ENCODE measurements around the gene SPTAN1.

SPTAN1 gene

DNA sequence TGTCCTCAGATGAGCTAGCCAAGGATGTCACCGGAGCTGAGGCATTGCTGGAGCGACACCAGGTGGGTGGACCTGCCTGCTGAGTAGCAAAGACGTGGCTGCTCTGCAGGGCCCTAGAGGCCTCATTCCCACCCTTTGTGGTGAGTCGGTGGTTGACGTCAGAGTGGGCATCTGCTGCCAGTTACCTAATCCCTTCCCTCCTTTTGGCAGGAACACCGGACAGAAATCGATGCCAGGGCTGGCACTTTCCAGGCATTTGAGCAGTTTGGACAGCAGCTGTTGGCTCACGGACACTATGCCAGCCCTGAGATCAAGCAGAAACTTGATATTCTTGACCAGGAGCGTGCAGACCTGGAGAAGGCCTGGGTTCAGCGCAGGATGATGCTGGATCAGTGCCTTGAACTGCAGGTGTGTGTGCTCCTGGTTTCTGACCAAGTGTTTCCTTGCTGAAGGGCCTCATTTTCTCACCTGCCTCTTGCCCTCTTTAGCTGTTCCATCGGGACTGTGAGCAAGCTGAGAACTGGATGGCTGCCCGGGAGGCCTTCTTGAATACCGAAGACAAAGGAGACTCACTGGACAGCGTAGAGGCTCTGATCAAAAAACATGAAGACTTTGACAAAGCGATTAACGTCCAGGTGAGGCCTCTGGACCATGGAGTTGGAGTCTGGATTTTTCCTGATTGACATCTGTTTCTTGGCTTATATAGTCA is 55.4 kb downstream of the SPTAN1 start:
- no peak for DNase-seq

DNA sequence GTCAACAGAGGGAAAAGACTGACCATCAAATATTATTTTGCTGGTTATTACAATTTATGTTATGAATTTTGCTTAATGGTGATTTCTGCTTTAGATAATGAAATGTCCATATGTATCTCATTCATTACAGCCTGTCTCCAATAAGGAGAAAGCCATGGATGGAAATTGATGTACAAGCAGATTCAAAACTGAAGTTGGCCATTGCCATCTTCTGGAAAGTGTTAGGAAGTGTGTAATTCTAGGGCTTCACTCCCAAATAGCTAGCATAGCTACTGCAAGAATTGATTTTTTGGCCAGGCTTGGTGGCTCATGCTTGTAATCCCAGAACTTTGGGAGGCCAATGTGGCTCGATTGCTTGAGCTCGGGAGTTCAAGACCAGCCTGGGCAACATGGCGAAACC is 58.5 kb downstream of the SPTAN1 start:
- no peak for DNase-seq

DNA sequence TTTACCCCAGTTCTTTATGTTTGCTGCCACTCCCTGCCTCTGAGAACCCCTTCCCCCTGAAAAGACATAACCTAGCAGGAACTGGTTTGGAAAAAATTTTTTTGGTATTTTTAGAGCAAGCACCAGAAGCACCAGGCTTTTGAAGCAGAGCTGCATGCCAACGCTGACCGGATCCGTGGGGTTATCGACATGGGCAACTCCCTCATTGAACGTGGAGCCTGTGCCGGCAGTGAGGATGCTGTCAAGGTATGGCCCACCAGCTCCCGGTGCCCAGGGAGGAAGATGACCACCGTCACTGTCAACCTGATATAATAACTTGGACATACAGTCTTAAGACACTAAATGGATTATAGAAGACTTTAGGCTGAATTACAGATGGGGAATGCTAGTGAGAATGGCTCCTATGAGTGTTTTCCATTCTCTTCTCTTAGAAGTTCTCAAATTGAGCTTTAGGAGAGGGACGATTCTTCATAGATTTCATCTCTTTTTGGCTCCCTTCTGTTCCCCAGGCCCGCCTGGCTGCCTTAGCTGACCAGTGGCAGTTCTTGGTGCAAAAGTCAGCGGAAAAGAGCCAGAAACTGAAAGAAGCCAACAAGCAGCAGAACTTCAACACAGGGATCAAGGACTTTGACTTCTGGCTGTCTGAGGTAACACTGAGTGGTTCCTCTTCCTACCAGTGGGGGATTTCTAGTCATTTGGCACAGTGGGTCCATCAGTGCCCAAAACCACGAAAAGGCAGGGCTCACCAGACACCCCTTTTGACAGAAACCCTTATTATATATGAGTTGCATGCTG is 59.4 kb downstream of the SPTAN1 start:
- DNase-seq, result no peak

DNA sequence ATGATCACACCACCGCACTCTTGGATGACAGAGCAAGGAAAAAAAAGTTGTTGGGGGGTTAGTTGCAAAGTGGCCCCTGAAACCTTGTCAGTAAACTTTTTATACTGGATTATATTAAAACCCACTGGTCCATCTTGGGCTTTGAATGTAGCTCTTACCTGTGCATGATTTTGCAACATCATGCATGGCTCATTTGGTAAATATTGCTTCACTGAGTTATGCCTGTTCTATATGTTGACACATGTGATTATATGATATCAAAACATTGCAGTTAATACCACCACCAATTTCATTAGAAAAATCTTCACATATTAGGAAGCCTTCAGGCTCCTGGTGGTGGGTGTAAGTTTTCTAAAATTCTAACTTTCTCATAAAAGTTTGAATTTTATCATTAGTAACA is 62.3 kb downstream of the SPTAN1 start:
- DNase-seq, result no peak

DNA sequence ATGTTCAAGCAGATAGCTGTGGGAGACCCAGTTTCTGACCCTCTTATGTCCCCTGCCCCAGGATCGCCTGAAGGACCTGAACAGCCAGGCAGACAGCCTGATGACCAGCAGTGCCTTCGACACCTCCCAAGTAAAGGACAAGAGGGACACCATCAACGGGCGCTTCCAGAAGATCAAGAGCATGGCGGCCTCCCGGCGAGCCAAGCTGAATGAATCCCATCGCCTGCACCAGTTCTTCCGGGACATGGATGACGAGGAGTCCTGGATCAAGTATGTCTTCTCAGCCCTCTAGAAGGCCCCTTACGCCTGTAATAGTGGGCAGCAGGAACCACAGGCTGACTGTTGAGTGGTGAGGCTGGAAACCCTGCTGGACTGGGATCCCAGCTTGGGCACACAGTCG is 63.2 kb downstream of the SPTAN1 start:
- DNase-seq, result no peak

DNA sequence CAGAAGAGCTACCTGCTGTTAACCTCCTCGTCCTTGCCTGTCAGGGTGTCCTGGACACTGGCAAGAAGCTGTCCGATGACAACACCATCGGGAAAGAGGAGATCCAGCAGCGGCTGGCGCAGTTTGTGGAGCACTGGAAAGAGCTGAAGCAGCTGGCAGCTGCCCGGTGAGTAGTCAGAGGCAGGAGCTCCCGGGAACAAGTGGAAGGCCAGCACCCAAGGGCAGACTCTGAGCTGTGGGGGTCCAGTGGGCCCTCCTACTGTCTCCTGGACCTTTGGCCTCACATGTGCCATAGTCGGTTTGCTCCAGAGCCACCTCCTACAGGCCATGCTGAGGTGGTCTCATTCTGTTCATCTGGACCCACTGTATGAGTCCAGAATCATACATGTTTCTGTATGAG is 65.6 kb downstream of the SPTAN1 start:
- no peak for DNase-seq

DNA sequence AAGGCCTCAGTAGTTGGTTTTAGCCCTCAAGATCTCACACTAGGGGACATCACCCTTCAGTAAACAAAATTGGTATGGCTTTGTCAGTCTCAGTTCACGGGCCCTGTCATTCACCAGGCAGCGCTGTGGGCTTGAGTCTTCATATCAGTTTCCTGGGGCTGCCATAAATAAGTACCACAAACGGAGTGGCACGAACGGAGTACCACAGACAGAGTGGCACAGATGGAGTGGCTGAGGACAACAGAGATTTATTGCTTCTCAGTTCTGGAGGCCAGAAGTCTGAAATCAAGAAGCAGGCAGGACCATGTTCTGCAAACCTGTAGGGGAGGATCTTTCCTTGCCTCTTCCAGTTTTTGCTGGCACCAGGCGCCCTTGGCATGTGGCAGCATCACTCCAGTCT is 66.7 kb downstream of the SPTAN1 start:
- no peak for DNase-seq

DNA sequence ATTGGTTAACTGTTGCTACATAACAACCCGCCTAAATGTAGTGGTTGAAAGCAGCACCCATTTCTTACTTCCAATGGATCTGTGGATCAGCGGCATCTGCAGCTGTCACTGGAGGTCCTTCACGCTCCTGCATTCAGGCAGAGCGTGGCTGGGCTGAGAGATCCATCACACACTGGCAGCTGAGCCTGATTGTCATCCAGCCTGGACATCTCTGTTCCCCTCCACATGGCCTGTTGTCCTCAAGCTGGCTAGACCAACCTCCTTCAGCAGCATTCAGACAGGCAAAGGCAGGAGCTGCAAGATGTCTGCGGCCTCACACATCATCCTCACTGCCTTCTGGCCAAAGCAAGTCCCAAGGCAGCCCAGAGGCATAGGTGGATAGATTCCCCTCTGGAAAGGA is 67.4 kb downstream of the SPTAN1 start:
- no peak for DNase-seq

DNA sequence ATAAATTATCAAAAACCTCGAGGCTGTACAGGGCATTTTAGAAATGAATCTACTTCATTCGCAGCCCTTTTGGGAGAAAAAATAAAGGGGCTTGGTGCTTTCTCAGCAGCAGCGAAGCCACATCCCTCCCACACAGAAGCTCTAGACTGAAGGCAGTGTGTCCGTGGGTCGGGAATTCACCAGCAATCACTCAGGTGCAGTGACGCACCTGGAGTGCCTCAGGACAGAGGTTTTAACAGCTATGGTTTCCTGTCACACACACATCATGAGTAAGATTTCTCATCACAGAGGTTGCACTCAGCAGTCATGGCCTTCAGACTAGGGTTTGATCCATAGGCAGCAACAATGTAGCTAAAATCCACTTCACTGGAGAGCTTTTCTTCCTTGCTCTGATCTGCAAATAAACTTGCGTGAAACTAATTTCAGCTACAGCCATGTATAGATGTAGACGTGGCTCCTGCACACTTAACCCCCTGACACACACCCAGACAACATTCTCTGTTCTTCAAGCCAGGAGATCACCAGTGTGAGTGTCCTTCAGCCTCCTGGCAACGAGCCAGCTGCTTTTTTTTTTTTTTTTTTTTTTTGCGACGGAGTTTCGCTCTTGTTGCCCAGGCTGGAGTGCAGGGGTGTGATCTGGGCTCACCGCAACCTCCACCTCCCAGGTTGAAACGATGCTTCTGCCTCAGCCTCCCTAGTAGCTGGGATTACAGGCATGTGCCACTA is 69.5 kb downstream of the SPTAN1 start:
- no peak for DNase-seq

DNA sequence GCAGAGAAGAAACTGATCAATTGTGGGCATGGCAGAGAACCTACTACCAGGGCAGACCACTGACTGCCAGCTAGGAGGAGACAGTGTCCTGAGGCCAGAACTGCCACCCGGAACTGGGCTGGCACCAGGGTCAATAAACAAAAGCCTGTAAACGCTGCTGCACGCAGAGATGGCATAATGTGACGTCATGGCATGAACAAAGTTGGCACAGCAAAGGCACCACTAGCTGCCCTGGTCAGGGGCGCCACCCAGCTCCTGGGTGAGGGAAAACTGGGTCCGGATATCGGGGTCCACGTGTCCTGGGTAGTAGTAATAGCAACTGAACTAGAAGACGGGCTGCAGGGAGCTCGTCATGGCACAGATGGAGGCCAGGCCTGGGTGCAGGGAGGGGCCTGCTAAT is 72.2 kb downstream of the SPTAN1 start:
- DNase-seq, result no peak

DNA sequence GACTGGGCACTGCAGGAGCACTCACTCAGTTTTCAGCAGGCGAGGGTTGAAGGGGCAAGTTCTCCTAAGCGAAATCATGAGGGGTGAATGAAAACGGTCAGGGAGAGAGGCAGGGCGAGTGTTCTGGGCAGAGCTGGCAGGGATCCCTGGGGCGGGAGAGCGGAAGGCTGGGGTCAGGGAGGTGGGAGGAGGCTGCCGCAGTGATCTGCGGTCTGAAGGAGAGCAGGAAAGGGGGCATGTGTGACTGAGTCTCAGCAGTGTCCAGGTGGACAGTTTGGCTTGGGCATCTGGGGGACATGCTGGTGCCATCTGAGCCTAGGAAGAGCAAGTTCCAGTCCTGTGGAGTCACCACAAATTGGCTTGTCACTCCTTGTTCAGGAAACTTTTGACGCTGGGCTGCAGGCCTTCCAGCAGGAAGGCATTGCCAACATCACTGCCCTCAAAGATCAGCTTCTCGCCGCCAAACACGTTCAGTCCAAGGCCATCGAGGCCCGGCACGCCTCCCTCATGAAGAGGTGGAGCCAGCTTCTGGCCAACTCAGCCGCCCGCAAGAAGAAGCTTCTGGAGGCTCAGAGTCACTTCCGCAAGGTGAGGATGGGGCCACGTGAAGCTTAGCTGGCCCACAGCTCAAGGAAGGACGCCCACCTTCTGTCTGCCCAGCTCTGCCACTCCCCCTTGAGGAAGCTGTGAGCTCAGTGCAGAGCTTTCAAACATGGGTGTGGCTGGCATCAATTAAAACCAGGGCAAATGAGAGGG is 73.2 kb downstream of the SPTAN1 start:
- DNase-seq, result no peak

DNA sequence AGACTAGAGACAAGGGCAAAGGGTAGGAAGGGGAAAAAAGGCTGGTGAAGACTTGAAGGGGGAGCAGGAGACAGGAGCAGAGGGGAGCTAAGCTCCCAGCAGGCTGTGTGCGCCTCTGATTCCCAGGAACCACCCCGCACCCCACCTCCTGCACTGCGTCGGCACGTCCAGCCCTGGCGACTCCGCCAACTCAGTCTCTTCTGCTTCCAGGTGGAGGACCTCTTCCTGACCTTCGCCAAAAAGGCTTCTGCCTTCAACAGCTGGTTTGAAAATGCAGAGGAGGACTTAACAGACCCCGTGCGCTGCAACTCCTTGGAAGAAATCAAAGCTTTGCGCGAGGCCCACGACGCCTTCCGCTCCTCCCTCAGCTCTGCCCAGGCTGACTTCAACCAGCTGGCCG is 73.8 kb downstream of the SPTAN1 start:
- DNase-seq, result no peak

DNA sequence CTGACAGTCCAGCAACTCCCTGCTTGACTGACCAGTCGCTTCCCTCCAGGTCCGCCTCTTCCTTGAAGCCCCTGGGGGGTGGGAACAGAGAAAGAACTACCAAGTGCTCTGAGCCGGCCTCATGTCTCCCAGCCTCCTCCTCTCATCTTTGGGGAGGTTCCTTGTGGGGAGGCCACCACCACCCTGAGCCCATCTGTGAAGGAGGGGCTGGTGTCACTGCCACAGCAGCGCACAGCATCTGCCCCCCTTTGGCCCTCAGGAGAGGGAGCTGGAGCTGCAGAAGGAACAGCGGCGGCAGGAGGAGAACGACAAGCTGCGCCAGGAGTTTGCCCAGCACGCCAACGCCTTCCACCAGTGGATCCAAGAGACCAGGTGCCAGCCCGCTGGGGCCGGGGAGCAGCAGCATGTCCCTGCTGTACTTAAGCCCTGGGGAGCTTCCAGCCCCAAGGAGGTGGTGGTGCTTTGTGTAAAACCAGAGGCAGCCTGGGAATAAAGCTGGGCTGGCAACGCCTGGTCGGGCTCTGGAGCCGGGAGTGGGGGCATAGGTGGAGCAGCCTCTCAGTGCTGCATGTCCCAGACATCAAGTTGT is 74.8 kb downstream of the SPTAN1 start:
- DNase-seq, result no peak

DNA sequence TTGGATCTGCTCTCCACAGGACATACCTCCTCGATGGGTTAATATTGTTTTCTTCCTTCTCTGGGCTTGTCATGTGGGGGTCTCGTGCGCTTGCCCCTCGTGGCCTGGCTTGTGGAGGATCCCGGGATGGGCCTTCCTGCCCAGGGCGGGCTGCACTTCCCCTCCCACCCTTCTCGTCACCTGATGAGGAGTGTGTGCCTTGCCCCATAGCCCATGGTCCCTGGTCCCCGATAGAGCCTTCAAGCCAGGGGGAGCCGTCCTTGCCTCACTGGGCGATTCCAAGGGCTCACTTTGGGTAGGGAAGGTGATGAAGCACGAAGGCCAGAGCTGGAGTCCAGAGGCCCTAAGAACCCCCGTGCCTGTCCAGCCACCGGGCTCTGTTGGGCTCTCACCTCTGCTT is 75.5 kb downstream of the SPTAN1 start:
- no peak for DNase-seq

DNA sequence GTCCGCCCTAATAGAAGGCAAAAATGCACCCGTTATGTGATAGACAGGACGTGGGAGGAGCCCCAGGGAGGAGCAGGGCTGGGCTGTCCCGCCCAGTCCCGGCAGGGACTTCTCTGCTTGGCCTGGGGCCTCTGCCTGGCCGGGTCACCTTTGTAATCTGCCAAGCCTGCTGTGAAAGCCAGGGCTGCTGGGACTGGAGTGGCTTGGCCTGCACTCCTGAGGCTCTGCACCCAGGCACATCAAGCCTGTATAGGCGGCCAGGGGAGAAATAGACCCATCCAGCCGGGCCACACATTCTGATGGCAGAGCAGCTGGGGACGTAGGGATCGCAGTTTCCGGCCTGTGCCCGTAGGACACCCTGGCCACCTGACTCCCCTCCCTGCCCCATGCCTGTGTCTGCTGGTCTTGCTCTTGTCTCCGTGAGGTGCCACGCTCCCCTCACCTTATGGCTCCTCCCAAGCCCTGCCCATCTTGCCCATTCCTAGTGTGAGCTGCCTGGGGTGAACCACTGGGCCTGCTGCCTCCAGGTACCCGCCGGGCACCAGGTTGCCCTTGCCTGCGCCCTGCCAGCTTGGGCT is 76.2 kb downstream of the SPTAN1 start:
- DNase-seq, result no peak

DNA sequence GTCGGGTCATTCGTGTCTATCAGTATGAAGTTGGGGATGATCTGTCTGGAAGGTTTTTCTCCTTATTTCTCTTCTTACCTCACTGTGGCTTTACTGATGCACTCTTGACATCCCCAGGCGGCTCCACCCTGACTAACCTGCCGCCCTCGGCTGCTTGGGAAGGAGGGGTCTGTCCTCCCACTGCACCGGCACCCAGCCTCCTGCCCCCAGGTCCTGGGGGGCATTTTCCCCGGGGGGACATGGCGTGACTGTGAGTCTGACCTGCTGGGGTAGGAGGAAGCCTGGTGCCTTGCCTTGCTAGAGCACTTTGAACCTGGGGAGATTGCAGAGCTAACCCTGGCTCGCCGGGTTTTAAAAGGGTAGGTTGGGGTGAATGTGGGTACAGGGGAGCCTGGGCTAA is 76.7 kb downstream of the SPTAN1 start:
- no peak for DNase-seq

DNA sequence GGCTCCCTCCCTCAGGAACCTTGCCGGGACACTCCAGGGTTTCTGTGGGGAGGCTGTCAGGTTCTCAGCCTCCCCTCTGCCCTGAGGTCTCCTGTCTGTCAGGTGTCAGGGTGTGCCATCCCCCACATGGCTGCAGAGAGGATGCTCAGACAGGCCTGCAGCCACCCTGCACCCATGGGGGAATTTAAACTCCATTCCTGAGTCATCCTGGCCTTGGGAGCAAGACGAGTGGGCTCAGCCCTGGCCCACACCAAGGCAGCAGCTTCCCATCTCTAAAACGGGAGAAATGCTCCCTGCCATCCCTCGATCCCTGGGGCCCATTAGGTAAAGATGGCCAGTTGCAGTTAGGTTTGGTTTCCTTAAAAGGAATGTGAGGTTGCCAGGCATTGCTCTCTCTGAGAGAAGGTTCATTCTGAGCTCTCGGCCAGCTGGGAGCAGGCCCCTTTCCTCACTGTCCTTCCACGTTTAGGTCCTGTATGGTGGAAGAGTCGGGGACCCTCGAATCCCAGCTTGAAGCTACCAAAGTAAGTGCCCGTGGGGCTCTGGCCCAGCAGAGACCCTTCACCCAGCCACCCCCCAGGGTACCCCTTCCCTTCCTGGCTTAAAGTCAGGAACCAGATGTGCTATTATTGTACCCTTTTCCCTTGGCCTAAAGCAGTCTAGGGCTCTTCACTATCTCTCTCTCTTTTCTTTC is 77.6 kb downstream of the SPTAN1 start:
- DNase-seq, result no peak

DNA sequence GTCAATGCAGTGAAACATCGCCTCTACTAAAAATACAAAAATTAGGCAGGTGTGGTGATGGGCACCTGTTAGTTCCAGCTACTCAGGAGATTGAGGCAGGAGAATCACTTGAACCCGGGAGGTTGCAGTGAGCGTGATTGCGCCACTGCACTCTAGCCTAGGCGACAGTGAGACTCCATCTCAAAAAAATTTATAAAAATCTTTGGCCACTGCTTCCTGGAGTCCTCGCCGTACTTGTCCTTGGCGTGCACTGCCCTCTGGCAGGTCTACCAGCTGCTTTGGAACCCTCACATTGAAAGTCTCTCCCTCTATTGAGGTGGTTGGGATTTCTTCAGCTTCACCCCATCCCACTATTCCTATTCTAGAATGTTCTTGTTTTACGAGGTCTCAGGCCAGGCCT is 79.2 kb downstream of the SPTAN1 start:
- DNase-seq, result no peak

DNA sequence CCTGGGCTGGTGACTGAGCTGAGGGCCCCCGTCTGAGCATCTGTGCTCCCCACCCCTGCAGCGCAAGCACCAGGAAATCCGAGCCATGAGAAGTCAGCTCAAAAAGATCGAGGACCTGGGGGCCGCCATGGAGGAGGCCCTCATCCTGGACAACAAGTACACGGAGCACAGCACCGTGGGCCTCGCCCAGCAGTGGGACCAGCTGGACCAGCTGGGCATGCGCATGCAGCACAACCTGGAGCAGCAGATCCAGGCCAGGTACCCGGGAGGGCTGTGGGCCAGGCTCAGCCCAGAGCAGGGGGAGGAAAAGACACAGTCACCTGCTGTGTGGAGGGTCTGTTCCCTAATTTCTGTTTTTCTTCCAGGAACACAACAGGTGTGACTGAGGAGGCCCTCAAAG is 79.7 kb downstream of the SPTAN1 start:
- DNase-seq, result no peak

DNA sequence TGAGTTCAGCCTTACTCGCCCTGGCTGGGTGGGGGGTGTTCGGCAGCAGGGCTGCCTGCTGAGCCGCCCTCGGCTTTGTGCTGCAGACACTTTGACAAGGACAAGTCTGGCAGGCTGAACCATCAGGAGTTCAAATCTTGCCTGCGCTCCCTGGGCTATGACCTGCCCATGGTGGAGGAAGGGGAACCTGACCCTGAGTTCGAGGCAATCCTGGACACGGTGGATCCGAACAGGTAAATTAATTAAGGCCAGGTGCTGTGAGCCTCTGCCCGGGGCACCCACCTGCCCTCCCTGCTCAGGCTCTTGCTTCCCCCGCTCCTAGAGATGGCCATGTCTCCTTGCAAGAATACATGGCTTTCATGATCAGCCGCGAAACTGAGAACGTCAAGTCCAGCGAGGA is 80.1 kb downstream of the SPTAN1 start:
- no peak for DNase-seq

DNA sequence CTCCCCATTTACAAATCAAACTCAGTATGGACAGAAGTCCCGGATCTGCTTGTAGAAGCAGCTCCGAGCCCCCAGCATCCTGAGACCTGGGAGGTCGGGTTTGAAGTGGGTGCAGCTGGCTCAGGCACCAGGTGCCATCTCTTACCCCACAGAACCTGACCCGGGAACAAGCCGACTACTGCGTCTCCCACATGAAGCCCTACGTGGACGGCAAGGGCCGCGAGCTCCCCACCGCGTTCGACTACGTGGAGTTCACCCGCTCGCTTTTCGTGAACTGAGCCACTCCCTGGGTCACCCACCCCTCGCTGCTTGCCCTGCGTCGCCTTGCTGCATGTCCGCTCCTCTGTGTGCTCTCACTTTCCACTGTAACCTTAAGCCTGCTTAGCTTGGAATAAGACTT is 80.7 kb downstream of the SPTAN1 start:
- DNase-seq, result no peak

DNA sequence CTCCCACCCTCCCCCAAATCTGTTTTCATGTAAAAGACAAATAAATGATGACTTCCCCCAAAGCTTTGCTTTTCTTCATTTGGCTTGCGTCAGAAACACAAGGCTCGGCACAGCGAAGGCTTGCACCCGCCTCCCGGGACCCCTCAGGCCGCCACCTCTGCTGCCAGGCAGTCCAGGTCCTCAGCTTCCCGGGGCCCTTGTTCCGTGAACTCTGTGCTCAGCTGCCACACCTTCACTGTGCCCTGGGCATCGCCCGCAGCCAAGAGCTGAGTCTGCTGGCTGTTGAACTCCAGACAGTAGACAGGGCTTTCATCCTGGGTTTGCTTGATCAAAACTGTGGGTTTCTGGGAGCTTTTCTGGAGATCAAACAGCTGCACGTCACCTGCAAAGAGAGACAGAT is 81.2 kb downstream of the SPTAN1 start:
- DNase-seq, result no peak

Measured in activated CD4-positive, alpha-beta T cell treated with anti-CD3 and anti-CD28 coated beads, Interleukin-2, amount 50 U/mL, for 48 hours (primary cell).